Measurements from ENCODE around the gene SCRN2.

DNA sequence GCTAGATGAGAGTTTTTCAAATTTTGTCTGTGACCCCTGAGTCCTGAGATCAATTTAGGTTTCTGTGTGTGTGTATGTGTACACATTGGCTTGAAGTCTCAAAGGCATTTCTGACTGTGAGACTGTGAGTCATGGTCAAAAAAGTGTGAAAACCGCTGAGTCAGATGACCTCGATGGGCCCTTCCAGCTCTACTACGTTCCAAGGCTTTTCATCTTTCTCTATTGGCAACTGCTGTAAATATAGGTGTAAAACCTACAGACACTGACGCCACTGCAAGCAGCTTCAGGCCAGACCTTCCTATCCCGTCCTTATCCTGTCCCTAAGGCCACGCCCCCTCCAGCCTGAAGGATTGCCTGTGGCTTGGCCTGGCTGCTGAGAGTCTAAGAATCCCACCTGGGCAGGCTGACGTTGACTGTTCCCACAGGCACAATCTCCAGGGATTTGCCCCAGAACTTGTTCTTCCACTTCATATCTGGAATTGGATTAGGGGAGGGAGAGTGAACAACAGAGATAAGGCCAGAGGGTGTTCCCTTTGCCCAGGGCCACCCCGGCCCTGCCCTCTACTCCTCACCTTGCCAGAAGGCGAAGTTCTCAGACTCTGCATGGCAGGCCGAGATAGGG, 30.8 kb downstream of the SCRN2 start:
- TF ChIP-seq, protein P1, sequence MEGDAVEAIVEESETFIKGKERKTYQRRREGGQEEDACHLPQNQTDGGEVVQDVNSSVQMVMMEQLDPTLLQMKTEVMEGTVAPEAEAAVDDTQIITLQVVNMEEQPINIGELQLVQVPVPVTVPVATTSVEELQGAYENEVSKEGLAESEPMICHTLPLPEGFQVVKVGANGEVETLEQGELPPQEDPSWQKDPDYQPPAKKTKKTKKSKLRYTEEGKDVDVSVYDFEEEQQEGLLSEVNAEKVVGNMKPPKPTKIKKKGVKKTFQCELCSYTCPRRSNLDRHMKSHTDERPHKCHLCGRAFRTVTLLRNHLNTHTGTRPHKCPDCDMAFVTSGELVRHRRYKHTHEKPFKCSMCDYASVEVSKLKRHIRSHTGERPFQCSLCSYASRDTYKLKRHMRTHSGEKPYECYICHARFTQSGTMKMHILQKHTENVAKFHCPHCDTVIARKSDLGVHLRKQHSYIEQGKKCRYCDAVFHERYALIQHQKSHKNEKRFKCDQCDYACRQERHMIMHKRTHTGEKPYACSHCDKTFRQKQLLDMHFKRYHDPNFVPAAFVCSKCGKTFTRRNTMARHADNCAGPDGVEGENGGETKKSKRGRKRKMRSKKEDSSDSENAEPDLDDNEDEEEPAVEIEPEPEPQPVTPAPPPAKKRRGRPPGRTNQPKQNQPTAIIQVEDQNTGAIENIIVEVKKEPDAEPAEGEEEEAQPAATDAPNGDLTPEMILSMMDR (IDR thresholded peaks at IDR 0.05; ENCODE audit: control extremely low read depth in 1 of 3, insufficient read depth in 1 of 3, low read depth in 1 of 3, low read length in 3 of 3), result no peak
- TF ChIP-seq CEBPB (IDR thresholded peaks at IDR 0.05; ENCODE audit: low read depth, low read length) (no peak), POLR2A (IDR thresholded peaks at IDR 0.05; ENCODE audit: control extremely low read depth in 1 of 2, low read depth in 2 of 2, low read length in 2 of 2) (no peak), MAFK (IDR thresholded peaks at IDR 0.05; ENCODE audit: low read depth, low read length) (no peak), ATF2 (IDR thresholded peaks at IDR 0.05; ENCODE audit: low read length) (no peak), EP300 (IDR thresholded peaks at IDR 0.05; ENCODE audit: borderline replicate concordance in 1 of 2, low read depth in 2 of 2, low read length in 2 of 2) (no peak), SRF (IDR thresholded peaks at IDR 0.05; ENCODE audit: low read depth, low read length) (no peak)

Data from H1 (cell line).